HEK293T (cell line): ENCODE results near the gene FABP3.

Source experiments
- CTCF ChIA-PET: fragments of 350-600 bp; formaldehyde crosslinking; extraction: SDS; loops from one replicate; lab custom pipeline; 2021; ENCODE audit warnings: antibody characterized with exemption, inconsistent platforms; lab: Yijun Ruan, JAX
- POLR2A ChIA-PET: fragments of 350-600 bp; formaldehyde crosslinking; extraction: SDS; loops from one replicate; lab custom pipeline; 2020; ENCODE audit warnings: antibody characterized with exemption, inconsistent platforms; lab: Yijun Ruan, JAX
- DNase-seq: peaks from one replicate; pipeline ENCODE4 v3.0.0; 2012; ENCODE audit warnings: mixed read lengths; ENCODE audit errors: extremely low spot score
- ARNT ChIP-seq: fragments of 450-650 bp; IDR thresholded peaks from 2 replicates; pipeline ENCODE4 v1.6.1; 2017; ENCODE audit warnings: mild to moderate bottlenecking
- BHLHE40 ChIP-seq: fragments of 450-650 bp; IDR thresholded peaks from 2 replicates; pipeline ENCODE4 v1.6.1; 2016; ENCODE audit warnings: mild to moderate bottlenecking, moderate library complexity, borderline replicate concordance
- CTBP1 ChIP-seq: fragments of 450-650 bp; IDR thresholded peaks from 2 replicates; pipeline ENCODE4 v1.6.1; 2016; ENCODE audit warnings: borderline replicate concordance
- ELF4 ChIP-seq: fragments of 450-650 bp; IDR thresholded peaks from 2 replicates; pipeline ENCODE4 v1.6.1; 2017; ENCODE audit warnings: antibody characterized with exemption
- FOXA1 ChIP-seq: fragments of 450-650 bp; IDR thresholded peaks from 2 replicates; pipeline ENCODE4 v1.6.1; 2016; ENCODE audit warnings: mild to moderate bottlenecking
- FOXK2 ChIP-seq: fragments of 450-650 bp; IDR thresholded peaks from 2 replicates; pipeline ENCODE4 v1.6.1; 2016; ENCODE audit warnings: mild to moderate bottlenecking
- FOXM1 ChIP-seq: fragments of 450-650 bp; IDR thresholded peaks from 2 replicates; pipeline ENCODE4 v1.6.1; 2017; ENCODE audit warnings: mild to moderate bottlenecking, borderline replicate concordance
- HDGF ChIP-seq: fragments of 450-650 bp; IDR thresholded peaks from 2 replicates; pipeline ENCODE4 v1.6.1; 2017; ENCODE audit warnings: antibody characterized with exemption, borderline replicate concordance
- L3MBTL2 ChIP-seq: fragments of 450-650 bp; conservative IDR thresholded peaks from 2 replicates; pipeline ENCODE4 v1.6.1; 2016; ENCODE audit warnings: mild to moderate bottlenecking
- LEF1 ChIP-seq: fragments of 450-650 bp; IDR thresholded peaks from 2 replicates; pipeline ENCODE4 v1.6.1; 2017; ENCODE audit warnings: mild to moderate bottlenecking, borderline replicate concordance
- NFRKB ChIP-seq: fragments of 450-650 bp; IDR thresholded peaks from 2 replicates; pipeline ENCODE4 v1.6.1; 2016; ENCODE audit warnings: mild to moderate bottlenecking, moderate library complexity
- PKNOX1 ChIP-seq: fragments of 450-650 bp; IDR thresholded peaks from 2 replicates; pipeline ENCODE4 v1.6.1; 2016
- SP1 ChIP-seq: fragments of 450-650 bp; IDR thresholded peaks from 2 replicates; pipeline ENCODE4 v1.6.1; 2017
- SUZ12 ChIP-seq: fragments of 450-650 bp; IDR thresholded peaks from 2 replicates; pipeline ENCODE4 v1.6.1; 2016; ENCODE audit warnings: mild to moderate bottlenecking
- TARDBP ChIP-seq: fragments of 450-650 bp; IDR thresholded peaks from 2 replicates; pipeline ENCODE4 v1.6.1; 2016
- ZNF384 ChIP-seq: fragments of 450-650 bp; IDR thresholded peaks from 2 replicates; pipeline ENCODE4 v1.6.1; 2016

The FABP3 gene

GRCh38 chr1:31376375-31377134, 3.7 kb upstream of the FABP3 start:
- TF ChIP-seq BHLHE40 = no peak
- TF ChIP-seq LEF1 = no peak
- no peak for TF ChIP-seq FOXA1
- no peak for TF ChIP-seq FOXK2
- no peak for TF ChIP-seq NFRKB
- TF ChIP-seq ZNF384 = no peak
- TF ChIP-seq ARNT = no peak
- no peak for TF ChIP-seq TARDBP
- TF ChIP-seq CTBP1 = no peak
- TF ChIP-seq SP1 = no peak
- no peak for TF ChIP-seq HDGF
- no peak for TF ChIP-seq L3MBTL2
- no peak for TF ChIP-seq PKNOX1
- TF ChIP-seq SUZ12 = no peak
- TF ChIP-seq ELF4 = no peak
- no peak for TF ChIP-seq FOXM1

GRCh38 chr1:31374511-31375196, 1.8 kb upstream of the FABP3 start:
- DNase-seq = no peak
- TF ChIP-seq PKNOX1 (no peak), ARNT (no peak), NFRKB (no peak), TARDBP (no peak), SP1 (no peak), FOXM1 (no peak), SUZ12 (no peak), L3MBTL2 (no peak), FOXA1 (no peak), ELF4 (no peak), BHLHE40 (no peak), CTBP1 (no peak), HDGF (no peak), FOXK2 (no peak), LEF1 (no peak), ZNF384 (no peak)
- CTCF ChIA-PET = interaction anchor here (0.7 to 2.0 kb wide), 4 partner anchors 20 to 175 kb away, joined by 3 to 9 read pairs (median 4); no protein-coding TSS in a partner anchor
- POLR2A ChIA-PET = interaction anchor here (1.5 to 2.2 kb wide), 2 partner anchors 14 to 78 kb away, joined by 4 to 20 read pairs; partner anchors contain the start of genes SNRNP40 and ZCCHC17

More at GRCh38 chr1:31376375-31377134, 3.7 kb upstream of the FABP3 start:
- ChIA-PET POLR2A (interaction anchor here (1.4 kb wide), 1 partner anchor 13 kb away, joined by 3 read pairs; no protein-coding TSS in a partner anchor), CTCF (interaction anchor here (1.4 kb wide), 1 partner anchor 45 kb away, joined by 5 read pairs; no protein-coding TSS in a partner anchor)
- DNase-seq = no peak

- TF ChIP-seq PKNOX1 (no peak), L3MBTL2 (peak; percentile 42; the same call in 1 of the 2 replicates)
- no peak for DNase-seq
- CTCF ChIA-PET = interaction anchor here (0.7 to 2.0 kb wide), 6 partner anchors 21 to 190 kb away, joined by 3 to 9 read pairs (median 3); partner anchors contain the start of genes SNRNP40 and ZCCHC17
- POLR2A ChIA-PET = interaction anchor here (0.8 to 2.2 kb wide), 5 partner anchors 10 to 219 kb away, joined by 3 to 20 read pairs (median 4); partner anchors contain the start of genes SNRNP40 and ZCCHC17
Observed at GRCh38 chr1:31373897-31374486, 1.1 kb upstream of the FABP3 start.

- no peak for DNase-seq
- CTCF ChIA-PET = interaction anchor here (1.3 to 2.0 kb wide), 2 partner anchors 22 to 76 kb away, joined by 3 to 9 read pairs; partner anchors contain the start of genes SNRNP40 and ZCCHC17
- TF ChIP-seq PKNOX1 (no peak), L3MBTL2 (no peak), NFRKB (no peak), HDGF (no peak), FOXM1 (no peak), ELF4 (no peak), FOXK2 (no peak), BHLHE40 (no peak), LEF1 (no peak), ZNF384 (no peak), CTBP1 (no peak), FOXA1 (no peak), SUZ12 (no peak)
- POLR2A ChIA-PET = interaction anchor here (1.3 to 2.2 kb wide), 3 partner anchors 8 to 218 kb away, joined by 3 to 20 read pairs (median 3); partner anchors contain the start of genes SNRNP40 and ZCCHC17
Observed at GRCh38 chr1:31372751-31373055, 173 bp downstream of the FABP3 start.

GRCh38 chr1:31372051-31372450, 825 bp downstream of the FABP3 start:
- CTCF ChIA-PET = no interaction called here
- POLR2A ChIA-PET = no interaction called here
- TF ChIP-seq NFRKB (no peak), TARDBP (no peak), SUZ12 (no peak), HDGF (no peak), SP1 (no peak), LEF1 (no peak), BHLHE40 (no peak), FOXA1 (no peak), FOXM1 (no peak), ZNF384 (no peak), ARNT (no peak), PKNOX1 (no peak)
- DNase-seq = peak; percentile 13
